HEK293 (cell line): Measurements from ENCODE around the gene KIF7.

Experiments used
- ZNF174 ChIP-seq: fragments of 450-650 bp; formaldehyde crosslinking; IDR thresholded peaks from 2 replicates; pipeline ENCODE4 v1.5.0; 2017; ENCODE audit warnings: missing biosample characterization, mild to moderate bottlenecking, missing genetic modification characterization
- ZSCAN18 ChIP-seq: fragments of 450-650 bp; formaldehyde crosslinking; IDR thresholded peaks from 2 replicates; pipeline ENCODE4 v1.5.1; 2016; ENCODE audit warnings: missing biosample characterization, missing genetic modification characterization
- TF ChIP-seq, protein P1 (sequence below): IDR thresholded peaks from 2 replicates; pipeline ENCODE4 v1.6.1; 2011; ENCODE audit warnings: mild to moderate bottlenecking, low read depth, low read length, borderline replicate concordance
- TF ChIP-seq, protein P2 (sequence below): fragments of 450-650 bp; formaldehyde crosslinking; IDR thresholded peaks from 2 replicates; pipeline ENCODE4 v1.5.1; 2016; ENCODE audit warnings: missing biosample characterization, missing genetic modification characterization
- TF ChIP-seq, protein P3 (sequence below): fragments of 450-650 bp; formaldehyde crosslinking; IDR thresholded peaks from 2 replicates; pipeline ENCODE4 v1.5.1; 2016; ENCODE audit warnings: missing biosample characterization, missing genetic modification characterization

- TF ChIP-seq, protein P1, sequence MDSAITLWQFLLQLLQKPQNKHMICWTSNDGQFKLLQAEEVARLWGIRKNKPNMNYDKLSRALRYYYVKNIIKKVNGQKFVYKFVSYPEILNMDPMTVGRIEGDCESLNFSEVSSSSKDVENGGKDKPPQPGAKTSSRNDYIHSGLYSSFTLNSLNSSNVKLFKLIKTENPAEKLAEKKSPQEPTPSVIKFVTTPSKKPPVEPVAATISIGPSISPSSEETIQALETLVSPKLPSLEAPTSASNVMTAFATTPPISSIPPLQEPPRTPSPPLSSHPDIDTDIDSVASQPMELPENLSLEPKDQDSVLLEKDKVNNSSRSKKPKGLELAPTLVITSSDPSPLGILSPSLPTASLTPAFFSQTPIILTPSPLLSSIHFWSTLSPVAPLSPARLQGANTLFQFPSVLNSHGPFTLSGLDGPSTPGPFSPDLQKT: no peak
- TF ChIP-seq, protein P2, sequence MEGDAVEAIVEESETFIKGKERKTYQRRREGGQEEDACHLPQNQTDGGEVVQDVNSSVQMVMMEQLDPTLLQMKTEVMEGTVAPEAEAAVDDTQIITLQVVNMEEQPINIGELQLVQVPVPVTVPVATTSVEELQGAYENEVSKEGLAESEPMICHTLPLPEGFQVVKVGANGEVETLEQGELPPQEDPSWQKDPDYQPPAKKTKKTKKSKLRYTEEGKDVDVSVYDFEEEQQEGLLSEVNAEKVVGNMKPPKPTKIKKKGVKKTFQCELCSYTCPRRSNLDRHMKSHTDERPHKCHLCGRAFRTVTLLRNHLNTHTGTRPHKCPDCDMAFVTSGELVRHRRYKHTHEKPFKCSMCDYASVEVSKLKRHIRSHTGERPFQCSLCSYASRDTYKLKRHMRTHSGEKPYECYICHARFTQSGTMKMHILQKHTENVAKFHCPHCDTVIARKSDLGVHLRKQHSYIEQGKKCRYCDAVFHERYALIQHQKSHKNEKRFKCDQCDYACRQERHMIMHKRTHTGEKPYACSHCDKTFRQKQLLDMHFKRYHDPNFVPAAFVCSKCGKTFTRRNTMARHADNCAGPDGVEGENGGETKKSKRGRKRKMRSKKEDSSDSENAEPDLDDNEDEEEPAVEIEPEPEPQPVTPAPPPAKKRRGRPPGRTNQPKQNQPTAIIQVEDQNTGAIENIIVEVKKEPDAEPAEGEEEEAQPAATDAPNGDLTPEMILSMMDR (tag by site-specific recombination): no peak
- TF ChIP-seq ZSCAN18 (tag by site-specific recombination) (no peak), ZNF174 (tag by site-specific recombination) (no peak)
- TF ChIP-seq, protein P3, sequence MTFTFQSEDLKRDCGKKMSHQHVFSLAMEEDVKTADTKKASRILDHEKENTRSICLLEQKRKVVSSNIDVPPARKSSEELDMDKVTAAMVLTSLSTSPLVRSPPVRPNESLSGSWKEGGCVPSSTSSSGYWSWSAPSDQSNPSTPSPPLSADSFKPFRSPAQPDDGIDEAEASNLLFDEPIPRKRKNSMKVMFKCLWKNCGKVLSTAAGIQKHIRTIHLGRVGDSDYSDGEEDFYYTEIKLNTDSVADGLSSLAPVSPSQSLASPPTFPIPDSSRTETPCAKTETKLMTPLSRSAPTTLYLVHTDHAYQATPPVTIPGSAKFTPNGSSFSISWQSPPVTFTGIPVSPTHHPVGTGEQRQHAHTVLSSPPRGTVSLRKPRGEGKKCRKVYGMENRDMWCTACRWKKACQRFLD (tag by site-specific recombination): no peak
Measured at GRCh38 chr15:89666858-89667705, 11.8 kb upstream of the KIF7 start.
